Caki2 (cell line): Measurements from ENCODE around the gene ABCA5. TPM values are rescaled to one million over a fixed set of nuclear protein-coding genes. Genes with fewer than 3 reads are reported as not detected.
A peak's percentile ranks its signal among the peaks of the same experiment; 100 is the strongest.
"Not testable (repeated sequence)": the region's sequence is repeated elsewhere in the genome, so short reads cannot be mapped to it uniquely, and the experiment has no call there.

Experiments
- DNase-seq: peaks from one replicate; pipeline ENCODE4 v3.0.0-alpha.2; 2015; ENCODE audit warnings: low read depth
- in situ Hi-C: cut with HindIII; loops from 2 replicates; pipeline ENCODE4 v1.10.0; 2016; ENCODE audit warnings: low sequenced_read_pairs, low pct_unique_long_range_greater_than_20kb, mixed read lengths
- total RNA-seq: library from RNA; depleted of rRNA; stranded (reverse); fragments of >200 nt; shearing (Covaris generic); gene quantifications from 2 replicates; pipeline ENCODE4 v1.2.3, GENCODE V29; 2014; ENCODE audit warnings: low replicate concordance

The ABCA5 gene
- total RNA-seq, 1 experiment from 2014 or later, result 3.9 TPM

DNA sequence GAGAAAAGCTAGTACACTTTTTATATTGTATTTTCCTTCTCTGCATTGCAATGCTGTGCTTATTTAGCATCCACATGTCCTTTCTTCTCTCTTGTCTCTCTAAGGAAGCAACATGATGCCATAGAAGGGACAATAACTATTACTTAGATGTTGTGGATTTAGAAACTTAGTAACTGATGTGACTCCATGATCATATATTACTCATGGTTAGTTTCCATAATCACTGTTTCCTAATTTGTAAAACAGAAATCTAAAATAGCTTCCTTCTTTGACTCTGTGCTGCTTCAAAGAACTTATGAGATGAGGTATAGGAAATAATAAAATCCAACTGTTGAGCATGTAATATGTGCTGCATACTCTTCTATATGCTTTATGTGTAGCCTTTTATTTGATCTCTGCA lies 6.6 kb upstream of the ABCA5 start:
- no peak for DNase-seq
- in situ Hi-C loops, result no loop called here

DNA sequence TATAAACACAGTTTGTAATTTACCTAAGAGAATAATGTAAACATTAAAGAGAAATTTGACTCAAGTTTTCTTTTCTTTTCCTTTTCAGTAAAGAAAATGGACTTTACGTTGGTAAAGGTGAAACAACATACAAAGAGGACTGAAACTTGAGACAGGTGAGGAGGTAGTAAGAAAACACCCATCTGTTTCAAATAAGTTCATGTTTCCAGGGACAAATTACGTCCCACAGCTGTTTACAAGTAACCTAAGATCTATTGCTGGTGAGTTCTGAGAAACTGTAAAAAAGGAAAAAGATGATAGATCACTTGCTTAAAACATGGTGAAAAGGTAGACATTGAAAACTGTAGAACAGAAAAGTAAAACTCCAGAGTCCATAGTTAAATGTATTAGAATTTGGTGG lies 4.8 kb upstream of the ABCA5 start:
- DNase-seq, result no peak
- in situ Hi-C loops, result no loop called here

DNA sequence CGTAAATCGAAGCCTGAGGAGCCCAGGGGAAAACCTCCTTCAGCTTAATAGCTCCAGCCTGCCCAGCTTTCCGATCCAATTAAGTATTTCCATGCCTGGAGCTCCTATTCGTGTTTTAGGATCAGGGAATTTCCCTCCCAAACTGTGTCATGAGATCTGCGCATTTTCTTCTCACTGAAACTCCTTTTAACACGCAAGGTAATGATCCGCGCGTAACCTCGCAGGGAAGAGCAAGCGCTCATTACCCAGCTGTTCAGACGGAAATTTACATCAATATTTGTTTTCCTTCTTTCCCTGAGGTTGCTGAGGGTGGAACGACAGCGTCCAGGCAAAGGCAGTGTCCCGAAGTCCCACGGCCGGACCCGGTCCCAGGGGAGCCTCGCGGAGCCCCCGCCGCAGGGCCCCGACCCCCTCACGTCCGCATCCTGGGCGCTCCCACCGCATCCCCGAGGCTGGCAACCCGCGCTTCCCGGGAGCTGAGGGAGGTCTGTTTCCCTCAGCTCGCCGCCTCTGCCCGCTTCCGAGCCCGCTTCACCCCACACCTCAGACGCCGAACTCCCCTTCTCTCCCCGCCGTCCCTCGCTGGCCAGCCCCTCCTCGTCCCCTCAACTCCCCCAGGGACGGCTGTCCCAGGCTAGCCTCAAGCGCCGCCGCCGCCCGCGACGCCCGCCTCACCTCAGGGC lies 415 bp downstream of the ABCA5 start:
- in situ Hi-C loops, result no loop called here
- DNase-seq, result peak; percentile 26

DNA sequence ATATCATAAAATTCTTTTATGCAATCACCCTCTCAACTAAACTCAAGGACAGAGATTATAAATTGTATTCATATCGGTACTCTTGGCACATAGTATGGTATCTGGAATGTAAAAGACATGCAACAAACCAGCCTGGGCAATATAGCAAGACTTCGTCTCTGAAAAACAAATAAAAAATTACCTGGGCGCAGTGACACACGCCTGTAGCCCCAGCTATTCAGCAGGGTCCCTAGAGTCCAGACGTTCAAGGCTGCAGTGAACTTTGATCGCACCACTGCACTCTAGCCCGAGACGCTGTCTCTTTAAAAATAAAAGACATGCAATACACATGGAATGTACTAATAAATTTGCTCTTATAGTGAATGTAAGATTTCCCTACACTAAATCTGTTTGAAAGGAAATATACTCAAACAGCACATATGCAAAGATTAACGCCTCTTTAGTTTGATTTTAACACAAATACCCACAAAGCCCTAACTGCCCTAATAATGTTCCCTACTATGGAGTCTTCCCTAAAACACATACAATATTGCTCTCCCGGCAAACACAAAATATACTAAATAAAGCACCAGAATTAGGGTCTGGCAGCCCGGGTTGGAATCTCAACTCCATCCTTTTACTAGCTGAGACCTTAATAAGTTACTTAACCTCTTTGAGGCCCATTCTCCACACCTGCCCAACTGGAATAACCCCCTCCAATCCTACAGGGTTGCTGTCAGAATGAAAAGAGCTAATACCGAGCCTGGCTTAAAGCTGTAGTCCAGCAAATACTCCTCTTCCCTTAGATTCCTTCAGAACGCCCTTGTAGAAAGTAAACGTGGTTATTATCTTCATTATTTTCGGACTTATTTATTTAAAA lies 1.2 kb downstream of the ABCA5 start:
- in situ Hi-C loops, result no loop called here
- no peak for DNase-seq

DNA sequence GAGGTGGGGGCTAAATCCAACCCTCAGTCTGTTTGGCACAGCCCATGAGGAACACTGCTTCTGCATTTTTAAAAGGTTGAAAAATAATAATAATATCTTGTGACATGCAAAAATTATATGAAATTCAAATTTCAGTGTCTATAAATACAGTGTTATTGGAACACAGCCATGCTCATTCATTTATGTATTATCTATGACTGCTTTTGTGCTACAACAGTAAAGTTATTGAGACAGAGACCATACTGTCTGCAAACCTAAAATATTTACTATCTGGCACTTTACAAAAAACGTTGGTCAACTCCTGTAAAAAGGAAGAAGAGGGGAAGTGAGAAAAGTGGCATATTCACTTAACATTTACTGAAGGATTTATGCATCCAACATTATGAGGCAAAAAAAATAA lies 3.1 kb downstream of the ABCA5 start:
- DNase-seq, result no peak
- in situ Hi-C loops, result no loop called here

DNA sequence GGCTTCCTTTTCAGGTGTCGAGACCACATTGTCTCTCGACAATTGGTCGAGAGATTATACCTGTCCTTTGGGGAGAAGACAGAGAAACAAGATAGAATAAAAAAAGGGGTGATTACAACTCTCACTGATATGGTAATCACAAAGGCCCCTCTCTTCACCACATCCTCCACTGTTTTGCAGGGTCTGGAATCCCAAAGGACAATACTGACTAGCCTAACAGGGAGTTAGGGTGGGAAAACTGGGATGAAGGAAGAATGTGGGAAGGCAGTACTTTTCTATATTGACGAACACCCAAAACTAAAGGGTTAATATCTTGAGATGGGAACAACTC lies 6.1 kb downstream of the ABCA5 start:
- DNase-seq, result no peak
- in situ Hi-C loops, result no loop called here

DNA sequence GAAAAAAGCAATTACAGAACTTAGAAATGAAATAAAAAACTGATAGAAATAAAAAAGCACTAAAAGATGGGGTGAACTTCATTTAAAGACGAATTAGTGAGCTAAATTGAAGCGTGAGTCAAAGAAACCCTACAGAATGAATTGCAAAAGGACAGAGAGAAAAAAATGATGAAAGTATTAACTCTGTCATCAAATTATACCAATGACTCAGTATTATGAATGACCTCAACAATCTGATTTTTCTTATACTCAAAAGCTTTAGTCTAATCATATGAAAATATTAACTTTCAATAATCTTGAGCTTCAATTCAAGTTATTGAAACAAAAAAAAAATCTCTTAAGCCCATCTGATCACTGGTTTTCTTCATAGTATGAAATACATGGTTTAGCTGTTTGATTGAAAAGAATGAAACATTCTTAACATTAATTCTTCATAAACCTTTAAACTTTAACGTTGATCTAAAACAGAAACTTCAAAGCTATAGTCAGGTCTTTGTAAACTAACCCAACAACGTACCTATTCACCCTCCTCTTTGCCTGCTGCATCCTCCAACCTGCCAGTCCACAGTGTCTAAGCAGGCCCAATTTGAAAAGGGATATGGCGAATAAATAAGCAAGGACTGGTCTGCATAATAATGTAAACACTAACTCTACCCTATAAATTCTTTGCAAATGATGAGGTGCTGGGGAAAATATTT lies 6.6 kb downstream of the ABCA5 start:
- in situ Hi-C loops, result no loop called here
- DNase-seq, result no peak

DNA sequence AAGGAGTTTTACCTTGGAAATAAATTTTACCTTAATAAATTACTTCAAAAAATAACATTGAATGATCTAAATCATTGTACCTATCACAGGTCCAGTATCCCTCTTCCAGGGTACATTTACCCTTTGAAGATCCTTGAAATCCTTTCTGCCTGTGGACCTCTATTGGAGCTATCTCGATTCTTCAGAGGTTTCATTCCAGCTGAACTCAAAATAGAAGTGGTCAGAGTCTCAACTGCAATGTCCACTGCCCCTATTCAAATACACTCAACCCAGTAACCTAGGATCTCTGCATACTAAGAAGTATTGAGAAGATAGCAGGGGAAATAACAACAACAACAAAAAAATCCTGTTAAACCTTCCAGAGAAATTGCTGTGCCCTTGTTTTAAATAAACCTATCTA lies 9.3 kb downstream of the ABCA5 start:
- in situ Hi-C loops, result no loop called here

DNA sequence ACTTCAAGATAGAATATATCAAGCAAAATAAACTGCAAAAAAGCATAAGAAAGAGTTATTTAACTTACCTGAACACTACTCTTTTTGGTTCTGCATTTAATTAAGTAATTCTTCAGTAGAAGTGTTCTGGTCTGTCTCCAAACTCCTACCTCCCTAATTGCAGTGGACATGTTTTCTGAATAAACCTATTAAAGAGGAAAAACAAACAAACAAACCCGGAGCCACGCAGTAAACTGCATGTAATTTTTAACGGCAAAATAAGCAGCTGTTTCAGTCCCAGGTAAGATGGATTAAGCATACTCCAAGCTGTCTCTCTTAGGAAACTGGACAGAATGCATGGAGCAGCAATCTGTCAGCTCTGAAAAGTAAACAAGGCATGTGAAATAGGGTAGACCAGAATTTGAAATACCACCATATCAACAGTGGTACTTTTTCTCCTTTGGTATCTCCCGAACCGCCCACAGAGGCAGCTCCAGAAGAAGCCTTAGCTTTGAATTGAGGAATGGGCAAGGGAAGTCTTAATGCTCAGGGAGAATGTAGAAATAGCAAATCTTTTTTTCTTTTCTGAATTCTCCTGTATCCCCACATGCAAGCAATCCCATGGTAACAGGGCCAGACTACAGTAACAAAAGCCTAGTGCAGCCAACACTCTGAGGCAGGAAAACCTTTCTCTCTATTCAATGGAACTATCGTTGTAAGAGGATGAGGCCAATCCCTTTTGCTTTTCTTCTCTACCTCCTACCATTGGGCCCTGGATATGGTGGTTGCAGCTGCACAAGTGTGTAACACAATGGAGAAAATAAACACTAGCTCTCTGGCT lies 12.5 kb downstream of the ABCA5 start:
- in situ Hi-C loops, result no loop called here
- no peak for DNase-seq

More for the DNA sequence above, 9.3 kb downstream of the ABCA5 start:
- DNase-seq, result no peak

DNA sequence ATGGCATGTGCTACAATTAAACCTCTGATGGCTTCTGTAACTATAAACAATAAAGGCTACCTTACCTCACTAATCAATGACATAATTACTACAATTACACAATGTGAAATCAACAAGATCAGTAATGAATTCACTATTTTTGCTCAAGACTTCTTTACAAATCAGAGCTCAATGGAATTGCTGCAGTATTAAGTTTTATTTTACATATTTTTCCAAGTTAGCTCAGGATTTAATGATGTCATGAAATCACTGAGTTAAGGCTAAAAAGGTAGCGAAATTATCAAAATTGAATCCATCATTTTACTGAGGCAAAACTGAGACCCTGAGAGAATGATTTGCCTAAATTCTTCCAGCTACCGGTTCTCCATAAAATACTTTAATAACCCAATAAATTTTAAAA lies 21.8 kb downstream of the ABCA5 start:
- in situ Hi-C loops, result no loop called here
- no peak for DNase-seq

DNA sequence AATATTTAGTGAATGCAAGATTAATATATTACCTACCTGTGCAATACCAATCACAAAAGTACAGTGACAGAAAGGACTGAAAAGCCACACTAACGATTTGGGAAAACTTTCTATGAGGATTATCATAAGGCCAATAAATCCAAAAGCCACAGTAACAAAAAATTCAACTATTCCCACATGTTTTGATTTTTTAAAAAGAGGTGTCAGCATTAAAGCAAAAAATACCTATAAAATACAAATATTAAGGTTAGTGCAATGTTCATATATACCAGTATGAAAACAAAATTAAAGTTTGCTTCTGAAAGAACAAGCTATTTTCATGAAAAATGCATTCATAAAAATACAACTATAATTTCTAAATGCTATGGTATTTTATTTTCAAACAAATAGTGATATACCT lies 24.3 kb downstream of the ABCA5 start:
- no peak for DNase-seq
- in situ Hi-C loops, result no loop called here

DNA sequence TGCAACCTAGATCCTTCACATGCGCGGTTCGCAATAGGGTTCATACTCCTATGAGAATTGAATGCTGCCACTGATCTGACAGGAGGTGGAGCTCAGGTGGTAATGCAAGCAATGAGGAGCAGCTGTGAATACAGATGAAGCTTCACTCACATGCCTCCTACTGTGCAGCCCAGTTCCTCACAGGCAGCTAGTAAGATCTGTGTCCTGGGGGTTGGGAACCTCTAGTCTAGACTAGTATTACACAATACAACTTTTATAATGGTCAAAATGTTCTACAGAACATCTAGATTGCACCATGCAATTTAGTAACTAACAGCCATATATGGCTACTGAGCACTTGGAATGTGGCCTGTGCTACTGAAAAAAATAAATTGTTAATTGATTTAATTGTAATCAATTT lies 26.7 kb downstream of the ABCA5 start:
- DNase-seq, result no peak
- in situ Hi-C loops, result no loop called here

DNA sequence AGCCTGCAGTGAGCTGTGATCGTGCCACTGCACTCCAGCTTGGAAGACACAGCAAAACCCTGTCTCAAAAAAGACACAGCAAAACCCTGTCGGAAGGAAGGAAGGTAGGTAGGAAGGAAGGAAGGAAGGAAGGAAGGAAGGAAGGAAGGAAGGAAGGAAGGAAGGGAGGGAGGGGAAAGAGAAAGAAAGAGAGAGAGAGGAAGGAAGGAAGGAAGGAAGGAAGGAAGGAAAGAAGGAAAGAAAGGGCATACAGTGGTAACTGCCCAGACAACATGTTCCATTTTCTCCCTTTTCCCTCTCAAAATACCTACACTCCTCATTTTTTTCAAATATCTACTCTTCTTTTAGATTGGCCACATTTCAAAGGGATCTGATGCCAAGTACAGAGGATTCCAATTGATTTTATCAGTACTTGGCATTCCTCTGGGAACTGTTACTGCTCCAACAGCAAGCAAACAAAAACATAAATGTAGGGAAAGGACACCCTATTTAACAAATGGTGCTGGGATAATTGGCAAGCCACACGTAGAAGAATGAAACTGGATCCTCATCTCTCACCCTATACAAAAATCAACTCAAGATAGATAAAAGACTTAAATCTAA lies 28.7 kb downstream of the ABCA5 start:
- in situ Hi-C loops, DNase-seq: not testable (repeated sequence)

DNA sequence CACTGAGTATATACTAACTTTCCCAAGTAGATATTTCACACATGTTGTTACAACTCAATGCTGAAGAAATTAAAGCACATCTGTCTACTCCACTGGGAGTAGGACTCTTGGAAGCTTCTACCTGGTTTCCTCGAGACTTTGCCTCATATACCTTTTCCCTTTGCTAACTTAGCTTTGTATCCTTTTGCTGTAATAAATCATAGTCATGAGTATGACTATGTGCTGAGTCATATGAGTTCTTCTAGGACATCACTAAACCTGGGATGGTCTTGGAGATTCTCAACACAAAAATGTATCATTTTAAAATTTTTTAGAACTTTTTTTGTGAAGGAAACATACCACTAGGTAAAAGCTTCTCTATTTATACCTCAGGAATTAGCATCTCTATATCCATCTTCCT lies 39.8 kb downstream of the ABCA5 start:
- in situ Hi-C loops, result no loop called here
- peak; percentile 16 for DNase-seq

DNA sequence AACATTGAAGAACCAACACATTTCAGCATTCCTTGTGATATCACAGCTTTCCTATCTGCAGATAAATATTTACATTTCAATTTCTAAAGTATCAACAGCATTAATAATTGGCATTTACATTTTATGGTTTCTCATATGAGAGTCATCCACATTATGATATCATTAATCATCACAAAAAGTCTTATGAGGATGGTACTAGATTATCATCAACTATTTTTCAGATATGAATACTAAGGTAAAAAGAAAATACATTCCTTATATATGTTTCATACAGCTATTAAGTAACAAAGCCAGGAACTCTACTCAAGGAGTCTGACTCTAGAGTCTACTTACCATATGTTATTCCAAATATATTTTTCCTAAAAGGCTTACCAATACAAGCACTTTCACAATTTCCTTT lies 40.7 kb downstream of the ABCA5 start:
- in situ Hi-C loops, result no loop called here
- no peak for DNase-seq

DNA sequence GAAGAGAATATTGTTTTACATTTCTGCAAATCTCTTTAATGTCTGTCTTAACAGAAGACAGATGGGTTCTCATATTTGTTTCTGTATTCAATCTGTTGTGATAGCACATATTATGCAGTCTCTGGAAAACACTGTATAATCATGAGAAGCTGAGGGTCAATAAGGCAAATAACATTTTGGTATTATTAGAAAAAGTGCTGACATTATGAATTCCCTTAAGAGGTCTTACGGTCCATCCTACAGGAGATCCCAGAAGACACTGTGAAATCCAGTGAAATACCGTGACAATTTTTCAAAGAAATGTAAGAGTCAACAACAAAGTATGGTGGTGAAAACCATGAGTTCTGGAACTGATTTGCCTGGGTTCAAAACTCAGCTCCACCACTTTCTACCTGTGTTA lies 42.3 kb downstream of the ABCA5 start:
- no peak for DNase-seq
- in situ Hi-C loops, result no loop called here

DNA sequence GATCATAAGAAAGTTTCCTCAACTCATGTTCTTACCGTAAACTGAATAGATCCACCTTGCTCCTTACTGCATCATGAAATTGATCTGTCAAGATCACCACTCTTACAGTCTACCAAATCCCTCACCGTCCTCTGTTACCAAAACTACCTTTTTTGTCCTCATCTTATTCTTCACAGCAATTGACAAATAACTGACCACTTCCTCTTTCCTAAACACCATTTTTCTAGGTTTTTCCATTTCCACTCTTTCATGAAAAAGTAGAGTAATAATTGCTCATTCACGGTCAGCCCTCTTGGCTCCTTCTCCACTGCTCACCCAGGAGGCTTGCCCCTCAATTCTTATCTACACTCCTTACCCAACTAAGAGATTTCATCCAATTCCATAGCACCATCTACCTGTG lies 44.9 kb downstream of the ABCA5 start:
- DNase-seq, result no peak
- in situ Hi-C loops, result no loop called here

DNA sequence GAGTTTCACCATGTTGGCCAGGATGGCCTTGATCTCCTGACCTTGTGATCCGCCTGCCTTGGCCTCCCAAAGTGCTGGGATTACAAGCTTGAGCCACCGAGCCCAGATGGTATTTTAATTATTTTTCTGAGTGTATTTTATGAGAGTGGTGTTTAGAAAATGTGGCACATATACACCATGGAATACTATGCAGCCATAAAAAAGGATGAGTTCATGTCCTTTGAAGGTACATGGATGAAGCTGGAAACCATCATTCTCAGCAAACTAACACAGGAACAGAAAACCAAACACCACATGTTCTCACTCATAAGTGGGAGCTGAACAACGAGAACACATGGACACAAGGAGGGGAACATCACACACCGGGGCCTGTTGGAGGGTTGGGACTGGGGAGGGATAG lies 50.7 kb downstream of the ABCA5 start:
- in situ Hi-C loops, result not testable (repeated sequence)

More for the DNA sequence above, 50.7 kb downstream of the ABCA5 start:
- not testable (repeated sequence) for DNase-seq
